B cell (primary cell): ENCODE measurements around the gene NR3C2. TPM values are rescaled to one million over a fixed set of nuclear protein-coding genes. Genes with fewer than 3 reads are reported as not detected.

ENCODE experiments used
- ATAC-seq: fragments of 200-7000 bp; cut with Tn5 transposase; one replicate; pipeline ENCODE4 v1.10.0; 2021; ENCODE audit warnings: low read depth, mild to moderate bottlenecking, moderate number of reproducible peaks, moderate library complexity
- CTCF ChIA-PET: fragments of 350-600 bp; sonication (Branson Sonifier 250); formaldehyde crosslinking; loops from one replicate; lab custom pipeline; 2021; ENCODE audit warnings: antibody characterized with exemption, inconsistent platforms; lab: Charles Lee
- POLR2A ChIA-PET: fragments of 350-600 bp; sonication (Branson Sonifier 250); formaldehyde crosslinking; loops from one replicate; lab custom pipeline; 2021; ENCODE audit warnings: antibody characterized with exemption; lab: Charles Lee
- DNase-seq: peaks from one replicate; pipeline ENCODE4 v3.0.0; 2013
- H2AFZ ChIP-seq: 2 replicates; pipeline ENCODE4 v1.6.1; 2012; ENCODE audit warnings: mild to moderate bottlenecking, low read depth, low read length; ENCODE audit not compliant: insufficient read depth, poor library complexity, severe bottlenecking
- H3K27ac ChIP-seq, 2 donors: 1 replicate in 1 of 2; 2 replicates in 1 of 2; pipeline ENCODE4 v1.5.1; 2012 to 2013; ENCODE audit warnings: low read length in 2 of 2, mild to moderate bottlenecking in 2 of 2, moderate library complexity in 1 of 2
- H3K27me3 ChIP-seq, 4 experiments: fragments of 200-600 bp in 1 of 4; sonication (generic) in 1 of 4; replicated peaks in 1 of 4; 1 replicate in 2 of 4; 2 replicates in 2 of 4; pipeline versions ENCODE4 v1.6.1 to v1.7.0; 2013 to 2016; ENCODE audit warnings: low read length in 3 of 4, mild to moderate bottlenecking in 2 of 4, mixed read lengths in 1 of 4, moderate library complexity in 1 of 4; ENCODE audit not compliant: insufficient read depth in 4 of 4, control insufficient read depth in 3 of 4; ENCODE audit errors: control extremely low read depth in 1 of 4
- H3K36me3 ChIP-seq, 2 experiments: replicated peaks in 1 of 2; 1 replicate in 1 of 2; 2 replicates in 1 of 2; pipeline versions ENCODE4 v1.6.1 to v1.7.1; 2013; ENCODE audit warnings: low read length in 1 of 2; ENCODE audit not compliant: insufficient read depth in 2 of 2, control insufficient read depth in 1 of 2; ENCODE audit errors: control extremely low read depth in 1 of 2, extremely low read depth in 1 of 2
- H3K4me1 ChIP-seq, 2 donors: fragments of 200-600 bp in 1 of 2; sonication (generic) in 1 of 2; 1 replicate in 1 of 2; 2 replicates in 1 of 2; pipeline versions ENCODE4 v1.5.1 to v1.6.1; 2013 to 2017; ENCODE audit warnings: low read length in 2 of 2; ENCODE audit not compliant: control insufficient read depth in 2 of 2, insufficient read depth in 2 of 2
- H3K4me2 ChIP-seq: replicated peaks from 2 replicates; pipeline ENCODE3; 2012; ENCODE audit warnings: mild to moderate bottlenecking, low read depth, low read length; ENCODE audit not compliant: poor library complexity, severe bottlenecking
- H3K4me3 ChIP-seq, 5 experiments: fragments of 200-600 bp in 1 of 5; sonication (generic) in 1 of 5; 1 replicate in 3 of 5; 2 replicates in 2 of 5; pipeline versions ENCODE4 v1.5.1 to v1.7.0; 2011 to 2016; ENCODE audit warnings: low read length in 4 of 5, mild to moderate bottlenecking in 4 of 5, low read depth in 2 of 5, control low read depth in 1 of 5, moderate library complexity in 1 of 5; ENCODE audit not compliant: insufficient read depth in 1 of 5; ENCODE audit errors: control extremely low read depth in 1 of 5, extremely low read depth in 1 of 5
- H3K79me2 ChIP-seq: fragments of 200-600 bp; sonication (generic); one replicate; pipeline ENCODE4 v1.6.0; 2016; ENCODE audit warnings: low read length; ENCODE audit not compliant: control insufficient read depth, insufficient read depth
- H3K9ac ChIP-seq: fragments of 200-600 bp; sonication (generic); 2 replicates; pipeline ENCODE4 v1.6.1; 2017; ENCODE audit warnings: mild to moderate bottlenecking, low read length, moderate library complexity
- H3K9me3 ChIP-seq, 3 donors: one replicate each; pipeline versions ENCODE4 v1.6.1 to v1.7.1; 2013; ENCODE audit warnings: low read length in 2 of 3; ENCODE audit not compliant: control insufficient read depth in 2 of 3, insufficient read depth in 1 of 3; ENCODE audit errors: control extremely low read depth in 1 of 3
- H4K20me1 ChIP-seq: 2 replicates; pipeline ENCODE4 v1.6.0; 2012; ENCODE audit warnings: mild to moderate bottlenecking, low read length; ENCODE audit not compliant: insufficient read depth, control insufficient read depth, poor library complexity, severe bottlenecking
- H3K27ac Mint-ChIP-seq: one replicate; pipeline ENCODE4 v1.8.0; 2021; ENCODE audit warnings: mixed read lengths
- H3K27me3 Mint-ChIP-seq: one replicate; pipeline ENCODE4 v1.8.0; 2021; ENCODE audit warnings: mixed read lengths
- H3K4me1 Mint-ChIP-seq: one replicate; pipeline ENCODE4 v1.8.0; 2021; ENCODE audit warnings: mixed read lengths
- H3K4me3 Mint-ChIP-seq: one replicate; pipeline ENCODE4 v1.8.0; 2021; ENCODE audit warnings: mixed read lengths
- H3K9me3 Mint-ChIP-seq: one replicate; pipeline ENCODE4 v1.8.0; 2022; ENCODE audit warnings: mixed read lengths; ENCODE audit not compliant: insufficient read depth
- CTCF ChIP-seq: fragments of 200-600 bp; IDR thresholded peaks from one replicate; pipeline ENCODE4 v1.8.0; 2022; ENCODE audit warnings: antibody characterized with exemption, mild to moderate bottlenecking
- EZH2 ChIP-seq: IDR thresholded peaks from 2 replicates; pipeline ENCODE4 v1.6.1; 2012; ENCODE audit warnings: borderline replicate concordance, low read depth, mild to moderate bottlenecking, moderate library complexity, low read length; ENCODE audit not compliant: insufficient read depth, poor library complexity, severe bottlenecking
- WGBS: methylation state at CpG from one replicate; pipeline ENCODE4 v1.1.5; 2013; ENCODE audit warnings: missing lambda C conversion rate; ENCODE audit not compliant: insufficient coverage; 5-methylcytosine and 5-hydroxymethylcytosine counted together
- intact Hi-C: fragments of 100-400 bp; cut with micrococcal nuclease; formaldehyde crosslinking; loops from one replicate; pipeline ENCODE4 v1.10.0; 2022
- polyA plus RNA-seq: library from polyadenylated mRNA; depleted of rRNA; stranded (reverse); fragments of >200 nt; gene quantifications from 2 replicates; pipeline ENCODE4 v1.2.3, GENCODE V29; 2012
- total RNA-seq, 2 donors: library from RNA; stranded (reverse); fragments of 120-200 nt in 1 of 2; gene quantifications; 1 replicate in 1 of 2; 2 replicates in 1 of 2; pipeline versions ENCODE4 v1.2.3 to v1.2.4, GENCODE V29; 2013 to 2022

Gene NR3C2
- total and polyA plus RNA-seq, 2 donors (not counting 1 experiment from before 2014, with no cell fraction given): 6.7 to 19.3 TPM

DNA sequence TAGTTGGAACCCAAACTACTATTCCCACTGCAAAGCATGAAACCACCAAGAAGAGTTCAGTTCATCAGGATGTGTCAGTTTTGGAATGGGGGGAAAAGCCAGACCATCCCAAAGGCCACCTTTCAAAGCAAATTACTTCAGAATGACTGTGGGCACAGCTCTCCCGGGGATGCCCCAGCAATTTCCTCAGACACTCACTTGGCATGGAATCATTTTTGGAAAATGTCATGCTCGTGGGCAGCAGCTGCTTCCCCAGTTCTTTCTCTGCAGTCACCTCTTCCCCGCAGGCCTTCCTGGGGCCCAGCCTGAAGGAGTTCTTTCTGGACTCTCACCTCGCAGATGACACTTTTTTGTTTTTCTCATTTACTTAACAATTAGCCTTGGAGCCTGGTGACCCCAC, 350.3 kb downstream of the NR3C2 start:
- no peaks in the 10 kb centered on the region for H4K20me1 ChIP-seq
- no peaks in the 10 kb centered on the region for H3K36me3 ChIP-seq
- H3K27me3 ChIP-seq: no peaks in the 10 kb centered on the region
- no peaks in the 10 kb centered on the region for H3K4me1 Mint-ChIP-seq
- no peak overlapping the region for H3K27ac Mint-ChIP-seq
- H3K4me3 ChIP-seq: no peak overlapping the region
- WGBS: 91% methylated on average over 4 of the region's 4 CpGs
- H3K4me2 ChIP-seq: no peak overlapping the region
- POLR2A ChIA-PET: no interaction called here
- peaks cover 0 to 13% (median 0%) of the 10 kb centered on the region in 3 donors for H3K9me3 ChIP-seq
- no peak overlapping the region for H3K4me3 Mint-ChIP-seq
- H2AFZ ChIP-seq: no peak overlapping the region
- CTCF ChIA-PET: no interaction called here
- intact Hi-C loops: no loop called here
- no peaks in the 10 kb centered on the region for H3K9me3 Mint-ChIP-seq
- no peak overlapping the region for H3K9ac ChIP-seq
- no peaks in the 10 kb centered on the region for H3K79me2 ChIP-seq
- no peak for DNase-seq
- no peak overlapping the region for H3K27ac ChIP-seq
- H3K27me3 Mint-ChIP-seq: no peaks in the 10 kb centered on the region
- H3K4me1 ChIP-seq: no peaks in the 10 kb centered on the region
- TF ChIP-seq CTCF: no peak
- no peak for TF ChIP-seq EZH2
- ATAC-seq: no peak

DNA sequence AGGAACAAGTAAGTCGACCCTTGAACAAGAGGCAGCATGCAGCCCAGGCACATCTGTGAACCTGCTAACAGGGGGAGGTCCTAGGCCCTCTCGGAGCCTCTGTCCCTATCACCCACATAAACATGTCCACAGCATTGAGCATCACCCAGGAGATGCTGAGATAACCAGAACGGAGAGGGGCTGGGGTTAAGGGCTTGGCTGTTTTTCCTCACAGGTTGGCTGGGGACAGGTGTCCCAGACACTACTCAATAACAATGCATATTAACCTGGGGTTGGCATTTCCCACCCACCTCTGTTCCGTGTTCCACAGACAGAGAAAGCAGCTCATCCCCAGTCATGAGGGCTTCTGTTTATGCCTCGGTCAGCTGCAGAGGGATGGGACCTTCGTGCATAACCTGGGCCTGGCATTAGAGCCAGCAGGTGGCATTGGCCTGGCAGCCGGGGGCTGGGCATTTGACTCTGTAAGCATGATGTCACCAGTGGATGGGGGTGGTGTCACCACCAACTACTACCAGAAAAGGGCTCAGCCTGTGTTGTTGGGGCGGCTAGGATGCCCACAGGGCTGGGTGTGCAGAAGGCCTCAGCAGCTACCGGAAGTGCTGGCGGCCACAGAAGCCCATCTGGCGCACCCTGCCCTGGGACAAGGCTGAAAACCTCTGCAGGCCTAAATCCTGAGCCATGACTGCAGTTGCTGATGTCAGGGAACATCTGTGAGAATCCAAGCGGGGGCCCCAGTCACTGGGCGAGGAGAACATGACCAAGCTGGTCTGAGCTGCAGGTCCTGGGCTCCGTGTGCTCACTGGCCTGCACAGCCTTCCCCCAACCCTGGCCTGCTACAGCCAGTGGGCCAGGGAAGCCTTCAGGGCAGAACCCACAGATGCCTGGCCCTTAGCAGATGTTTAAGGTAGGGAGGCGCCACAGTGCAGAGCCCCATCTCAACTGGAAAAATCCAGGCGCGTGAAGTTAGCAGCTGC, 351.4 kb downstream of the NR3C2 start:
- ATAC-seq: no peak
- WGBS: 93% methylated on average over 14 of the region's 17 CpGs
- CTCF ChIA-PET: no interaction called here

More for the DNA sequence above, 351.4 kb downstream of the NR3C2 start:
- intact Hi-C loops: no loop called here
- H3K9ac ChIP-seq: no peak overlapping the region
- no peak overlapping the region for H3K4me3 ChIP-seq
- H3K4me1 Mint-ChIP-seq: no peaks in the 10 kb centered on the region
- no peaks in the 10 kb centered on the region for H3K27me3 ChIP-seq
- H4K20me1 ChIP-seq: no peaks in the 10 kb centered on the region
- H3K27ac ChIP-seq: no peak overlapping the region
- H3K4me2 ChIP-seq: no peak overlapping the region
- H3K27ac Mint-ChIP-seq: no peak overlapping the region
- H3K36me3 ChIP-seq: no peaks in the 10 kb centered on the region
- no peak overlapping the region for H3K4me3 Mint-ChIP-seq
- no peak for TF ChIP-seq CTCF
- no peak for TF ChIP-seq EZH2
- no peaks in the 10 kb centered on the region for H3K79me2 ChIP-seq
- no peak for DNase-seq
- POLR2A ChIA-PET: no interaction called here
- H3K4me1 ChIP-seq: no peaks in the 10 kb centered on the region
- no peaks in the 10 kb centered on the region for H3K9me3 Mint-ChIP-seq
- peaks cover 0 to 13% (median 0%) of the 10 kb centered on the region in 3 donors for H3K9me3 ChIP-seq
- no peaks in the 10 kb centered on the region for H3K27me3 Mint-ChIP-seq
- H2AFZ ChIP-seq: no peak overlapping the region
